HAP-1 (cell line): ENCODE data around the gene GUF1.

Source experiments
- DNase-seq, 2 experiments: peaks; one replicate each; pipeline ENCODE4 v3.0.0-alpha.2; 2016 to 2020; ENCODE audit warnings: low spot score in 2 of 2
- H3K27me3 ChIP-seq: fragments of 250-450 bp; sonication (Bioruptor Pico); 2 replicates; pipeline ENCODE4 v1.5.1; 2020; ENCODE audit warnings: low read depth, mild to moderate bottlenecking, moderate library complexity
- H3K36me3 ChIP-seq: fragments of 250-450 bp; sonication (Bioruptor Pico); replicated peaks from 2 replicates; pipeline ENCODE4 v1.5.1; 2020; ENCODE audit warnings: mild to moderate bottlenecking
- H3K4me1 ChIP-seq: fragments of 250-450 bp; sonication (Bioruptor Pico); 2 replicates; pipeline ENCODE4 v1.5.1; 2020; ENCODE audit warnings: mild to moderate bottlenecking
- H3K4me3 ChIP-seq: fragments of 250-450 bp; sonication (Bioruptor Pico); 2 replicates; pipeline ENCODE4 v1.5.1; 2020; ENCODE audit warnings: mild to moderate bottlenecking, moderate library complexity
- H3K9me3 ChIP-seq: fragments of 250-450 bp; sonication (Bioruptor Pico); 2 replicates; pipeline ENCODE4 v1.5.1; 2020; ENCODE audit warnings: mild to moderate bottlenecking, moderate library complexity
- in situ Hi-C: fragments of 300-500 bp; cut with MboI; formaldehyde crosslinking; loops from 3 replicates; pipeline ENCODE4 v1.14.3; 2020; ENCODE audit warnings: low sequenced_read_pairs, inconsistent platforms, mixed read lengths

The GUF1 gene

DNA sequence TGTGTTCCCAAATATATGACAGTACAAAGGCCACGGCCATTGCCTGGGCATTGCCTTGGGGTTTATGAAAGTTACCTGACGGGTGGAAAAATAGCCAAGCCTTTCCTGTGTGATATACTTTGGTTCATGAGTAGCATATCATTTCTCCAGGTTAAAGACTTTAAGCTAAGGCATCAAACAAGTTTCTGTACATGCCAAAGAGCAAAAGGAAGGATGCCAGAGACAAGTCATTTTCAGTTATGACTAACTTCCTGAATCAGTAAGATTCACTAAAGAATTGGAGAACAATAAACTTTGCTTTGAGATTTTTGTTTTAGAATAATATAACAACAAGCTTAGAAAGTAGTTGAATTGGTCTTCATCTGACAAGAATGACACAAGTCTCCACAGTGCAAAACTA is 9.7 kb upstream of the GUF1 start:
- Histone ChIP-seq H3K9me3 (no peaks in the 10 kb centered on the region), H3K4me1 (no peaks in the 10 kb centered on the region), H3K27me3 (peaks cover 8% of the 10 kb centered on the region), H3K4me3 (no peak overlapping the region), H3K36me3 (no peaks in the 10 kb centered on the region)
- no peak for DNase-seq
- in situ Hi-C loops, result no loop called here

DNA sequence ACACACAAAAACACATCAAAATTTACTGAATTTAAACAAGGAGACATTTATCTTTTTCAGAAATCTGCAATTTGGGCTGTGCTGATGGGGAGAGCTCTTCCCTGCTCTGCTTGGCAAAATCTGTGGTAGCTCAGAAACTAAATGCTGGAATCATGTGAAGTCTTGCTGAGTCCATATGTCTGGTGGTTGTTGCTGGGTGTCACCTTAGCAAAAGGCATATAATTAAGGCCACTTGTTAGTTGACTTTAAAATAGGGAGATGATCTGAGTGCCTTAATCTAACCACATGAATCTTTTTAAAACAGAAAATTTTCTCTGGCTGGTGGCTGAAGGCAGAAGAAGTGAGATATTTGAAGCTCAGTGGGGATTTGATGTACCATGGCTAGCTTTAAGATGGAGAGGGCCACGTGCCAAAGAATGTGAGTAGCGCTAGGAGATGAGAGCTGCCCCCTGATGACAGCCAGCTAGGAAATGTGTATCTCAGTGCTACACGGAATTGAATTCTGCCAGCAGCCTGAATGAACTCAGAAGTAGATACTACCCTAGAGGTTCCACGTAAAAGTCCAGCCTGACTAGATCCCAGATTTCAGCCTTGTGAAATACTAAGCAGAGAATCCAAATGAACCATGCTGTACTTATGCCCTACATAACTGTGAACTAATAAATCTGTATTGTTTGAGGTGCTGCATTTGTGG is 7.6 kb upstream of the GUF1 start:
- Histone ChIP-seq H3K4me3 (no peak overlapping the region), H3K4me1 (no peaks in the 10 kb centered on the region), H3K9me3 (no peaks in the 10 kb centered on the region), H3K36me3 (no peaks in the 10 kb centered on the region), H3K27me3 (peaks cover 8% of the 10 kb centered on the region)
- no peak for DNase-seq
- in situ Hi-C loops, result no loop called here

DNA sequence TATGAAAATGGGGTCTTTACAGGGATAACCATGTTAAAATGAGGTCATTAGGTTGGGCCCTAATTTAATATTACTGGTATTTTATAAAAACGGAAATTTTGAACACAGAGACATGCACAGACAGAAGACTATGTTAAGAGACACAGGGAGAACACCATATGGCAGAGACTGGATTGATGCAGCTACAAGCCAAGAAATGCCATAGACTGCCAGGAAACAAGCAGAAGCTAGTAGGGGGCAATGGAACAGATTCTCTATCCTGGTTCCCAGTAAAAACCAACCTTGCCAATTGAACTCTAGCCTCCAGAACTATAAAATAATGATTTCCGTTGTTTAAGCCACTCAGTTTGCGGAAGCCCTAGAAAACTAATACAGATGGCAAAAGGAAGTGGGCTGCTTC is 6.6 kb upstream of the GUF1 start:
- DNase-seq, result no peak
- no peaks in the 10 kb centered on the region for H3K9me3 ChIP-seq
- in situ Hi-C loops, result no loop called here
- no peaks in the 10 kb centered on the region for H3K4me1 ChIP-seq
- H3K36me3 ChIP-seq, result no peaks in the 10 kb centered on the region
- H3K4me3 ChIP-seq, result no peak overlapping the region
- peaks cover 8% of the 10 kb centered on the region for H3K27me3 ChIP-seq

DNA sequence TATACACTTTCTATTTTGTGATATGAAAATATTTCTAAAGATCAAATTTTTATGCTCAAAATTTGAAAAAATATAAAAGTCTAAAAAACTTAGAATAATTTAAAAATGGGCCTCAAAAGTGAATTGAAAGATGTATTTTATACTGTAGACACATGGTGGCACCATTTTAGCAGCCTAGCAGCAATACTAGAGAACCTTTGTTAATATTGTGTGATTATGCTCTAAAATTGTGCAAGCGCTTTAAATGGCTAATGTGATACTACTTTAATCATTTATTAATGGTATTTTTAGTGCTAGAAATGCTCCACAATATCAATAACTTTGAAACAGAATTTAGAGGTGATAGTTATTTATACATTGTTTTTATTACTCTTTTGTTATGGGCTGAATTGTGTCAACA is 3.7 kb upstream of the GUF1 start:
- in situ Hi-C loops, result no loop called here
- DNase-seq, result no peak
- H3K9me3 ChIP-seq, result no peaks in the 10 kb centered on the region

DNA sequence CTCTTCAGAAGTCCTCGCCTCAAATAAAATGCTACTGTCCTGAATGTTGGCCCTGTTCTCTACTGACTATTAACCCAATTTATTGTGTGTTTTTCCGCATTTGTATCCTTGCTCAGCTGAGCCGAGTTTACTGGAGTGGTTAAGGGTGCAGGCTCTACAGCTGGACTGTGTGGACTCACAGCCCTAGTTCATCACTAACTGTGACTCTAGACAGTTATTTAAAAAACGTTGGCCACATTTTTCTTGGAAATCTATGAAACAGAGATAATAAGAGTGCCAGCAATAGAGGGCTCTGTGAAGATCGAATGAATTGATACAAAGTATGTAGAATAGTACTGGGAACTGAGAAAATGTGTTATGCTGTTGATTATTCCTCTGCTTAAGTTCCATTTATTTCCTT is 2.9 kb upstream of the GUF1 start:
- DNase-seq, result no peak
- Histone ChIP-seq H3K4me3 (no peak overlapping the region), H3K27me3 (peaks cover 8% of the 10 kb centered on the region), H3K36me3 (no peaks in the 10 kb centered on the region), H3K4me1 (peaks cover 9% of the 10 kb centered on the region), H3K9me3 (no peaks in the 10 kb centered on the region)
- in situ Hi-C loops, result no loop called here

More for the DNA sequence above, 3.7 kb upstream of the GUF1 start:
- Histone ChIP-seq H3K4me3 (no peak overlapping the region), H3K27me3 (peaks cover 8% of the 10 kb centered on the region), H3K36me3 (no peaks in the 10 kb centered on the region), H3K4me1 (no peaks in the 10 kb centered on the region; the same call in 1 of the 2 replicates)

DNA sequence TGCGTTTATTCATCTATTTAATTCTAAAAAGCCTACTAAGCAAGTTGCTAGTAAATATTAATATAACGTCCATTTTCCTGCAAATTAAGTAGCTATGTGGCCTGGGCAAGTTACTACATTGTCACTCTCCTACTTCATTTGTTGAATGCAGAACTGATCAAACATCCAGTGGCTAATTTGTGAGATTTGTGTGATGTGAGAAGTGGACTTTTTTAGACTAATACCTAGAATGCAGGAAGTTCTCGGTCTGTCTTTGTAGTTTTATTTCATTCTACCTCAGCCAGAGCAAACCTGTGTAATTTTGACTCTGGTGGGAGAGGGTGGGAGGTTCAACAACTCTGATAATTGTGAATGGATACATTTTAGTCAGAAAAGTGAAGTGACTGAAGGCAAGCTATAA is 840 bp downstream of the GUF1 start:
- DNase-seq, result no peak
- in situ Hi-C loops, result no loop called here
- peak overlapping the region; percentile 74 for H3K4me3 ChIP-seq

DNA sequence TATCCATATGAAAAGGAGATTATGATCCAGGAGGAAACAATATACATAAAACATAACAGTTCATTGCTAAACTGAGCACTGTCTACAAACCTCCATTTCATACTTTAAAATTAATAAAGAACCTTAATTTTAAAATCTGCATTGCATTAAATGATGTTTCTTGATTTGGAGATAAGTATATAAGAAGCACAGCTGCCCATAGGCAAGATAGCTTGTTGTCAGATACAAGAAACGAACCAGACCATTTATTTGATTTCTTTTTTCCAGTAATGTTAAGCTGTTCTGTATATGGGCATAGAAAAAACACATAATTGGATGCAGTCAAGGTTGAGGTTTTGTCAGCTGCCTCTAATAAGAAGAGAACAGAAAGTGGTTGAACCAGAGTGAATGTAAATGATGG is 6.4 kb downstream of the GUF1 start:
- DNase-seq, result no peak
- H3K4me3 ChIP-seq, result no peak overlapping the region
- H3K4me1 ChIP-seq, result peaks cover 12% of the 10 kb centered on the region
- H3K9me3 ChIP-seq, result no peaks in the 10 kb centered on the region
- in situ Hi-C loops, result no loop called here
- peaks cover 70% of the 10 kb centered on the region for H3K36me3 ChIP-seq
- H3K27me3 ChIP-seq, result no peaks in the 10 kb centered on the region

More for the DNA sequence above, 840 bp downstream of the GUF1 start:
- peaks cover 32% of the 10 kb centered on the region for H3K36me3 ChIP-seq
- no peaks in the 10 kb centered on the region for H3K9me3 ChIP-seq
- peaks cover 14% of the 10 kb centered on the region for H3K4me1 ChIP-seq
- no peaks in the 10 kb centered on the region for H3K27me3 ChIP-seq

DNA sequence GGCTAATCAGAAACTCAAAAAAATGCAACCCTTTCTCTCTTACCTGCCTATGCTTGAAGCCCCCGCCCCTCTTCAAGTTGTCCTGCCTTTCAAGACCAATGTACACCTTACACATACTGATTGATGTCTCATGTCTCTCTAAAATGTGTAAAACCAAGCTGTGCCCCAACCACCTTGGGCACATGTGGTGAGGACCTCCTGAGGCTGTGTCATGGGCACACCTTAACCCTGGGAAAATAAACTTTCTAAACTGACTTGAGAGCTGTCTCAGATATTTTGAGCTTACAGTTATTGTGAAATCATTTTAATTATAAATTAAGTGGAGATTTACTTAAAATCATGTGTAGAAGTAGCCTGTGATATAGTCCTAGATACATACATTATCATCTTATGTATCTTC is 22.2 kb downstream of the GUF1 start:
- H3K36me3 ChIP-seq, result peaks cover 78% of the 10 kb centered on the region
- no peaks in the 10 kb centered on the region for H3K27me3 ChIP-seq
- in situ Hi-C loops, result no loop called here
- H3K4me3 ChIP-seq, result no peak overlapping the region
- H3K9me3 ChIP-seq, result no peaks in the 10 kb centered on the region
- H3K4me1 ChIP-seq, result no peaks in the 10 kb centered on the region
- no peak for DNase-seq

DNA sequence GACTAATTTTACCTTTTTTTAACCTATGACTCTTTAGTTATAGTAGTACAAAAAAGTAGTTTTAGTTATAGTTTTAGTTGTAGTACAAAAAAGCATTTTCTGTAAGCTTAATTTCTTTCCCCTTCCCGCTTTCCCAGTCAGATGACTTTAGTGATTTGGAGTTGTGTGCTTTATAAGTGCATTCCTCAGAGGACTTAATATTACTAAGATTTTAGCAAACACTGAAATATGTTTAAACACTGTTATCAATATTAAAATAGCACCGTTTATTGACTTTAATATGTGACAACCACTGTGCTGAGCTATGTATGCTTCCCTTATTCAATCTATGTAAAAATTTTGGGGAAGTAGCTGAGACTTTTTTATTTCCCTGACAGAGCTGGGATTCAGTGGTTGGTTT is 22.8 kb downstream of the GUF1 start:
- H3K9me3 ChIP-seq, result no peaks in the 10 kb centered on the region
- H3K4me3 ChIP-seq, result no peak overlapping the region
- no peaks in the 10 kb centered on the region for H3K27me3 ChIP-seq
- DNase-seq, result no peak
- H3K36me3 ChIP-seq, result peaks cover 72% of the 10 kb centered on the region
- in situ Hi-C loops, result no loop called here
- no peaks in the 10 kb centered on the region for H3K4me1 ChIP-seq

DNA sequence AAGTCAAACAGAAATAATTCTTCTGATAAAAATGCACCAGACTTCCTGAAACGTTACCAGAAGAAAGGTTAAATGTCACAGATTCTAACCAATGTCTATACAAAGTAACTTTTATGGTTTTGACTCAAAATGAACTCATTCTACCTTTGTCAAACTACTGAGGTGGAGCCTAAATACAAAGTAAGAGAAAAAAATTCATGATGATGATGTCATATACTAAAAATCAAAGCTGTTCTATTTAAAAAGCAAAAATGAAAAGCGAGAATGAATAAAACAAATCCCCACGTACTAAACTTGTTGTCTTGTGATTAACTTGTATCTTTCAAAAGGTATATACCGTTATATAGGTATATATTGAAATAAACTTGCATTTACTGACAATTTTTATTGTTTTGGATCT is 26.5 kb downstream of the GUF1 start:
- no peaks in the 10 kb centered on the region for H3K27me3 ChIP-seq
- no peak for DNase-seq
- peaks cover 41% of the 10 kb centered on the region for H3K36me3 ChIP-seq
- no peak overlapping the region for H3K4me3 ChIP-seq
- in situ Hi-C loops, result no loop called here
- no peaks in the 10 kb centered on the region for H3K4me1 ChIP-seq
- H3K9me3 ChIP-seq, result no peaks in the 10 kb centered on the region

DNA sequence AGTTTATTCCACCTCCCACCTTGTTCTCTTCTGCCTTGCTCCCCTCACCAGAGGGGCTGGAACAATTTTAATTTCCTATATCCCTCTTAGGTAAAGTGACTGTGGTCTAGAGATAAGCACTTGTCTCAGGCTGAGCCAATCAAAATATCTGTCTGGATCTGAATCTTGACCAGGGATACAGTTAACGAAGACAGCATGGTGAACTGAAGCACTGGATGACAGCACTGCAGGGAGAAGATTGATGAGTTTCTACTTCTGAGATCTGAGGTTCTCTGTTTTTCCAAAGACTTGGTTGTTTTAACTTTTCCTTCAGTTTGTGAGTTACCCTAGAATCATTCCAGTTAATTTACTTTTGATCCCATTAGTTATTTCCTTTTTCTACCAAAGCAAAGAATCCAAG is 34.9 kb downstream of the GUF1 start:
- DNase-seq, result no peak
- Histone ChIP-seq H3K27me3 (no peaks in the 10 kb centered on the region), H3K4me1 (peaks cover 5% of the 10 kb centered on the region), H3K9me3 (no peaks in the 10 kb centered on the region), H3K4me3 (no peak overlapping the region), H3K36me3 (peaks cover 5% of the 10 kb centered on the region; the same call in 1 of the 2 replicates)
- in situ Hi-C loops, result no loop called here

DNA sequence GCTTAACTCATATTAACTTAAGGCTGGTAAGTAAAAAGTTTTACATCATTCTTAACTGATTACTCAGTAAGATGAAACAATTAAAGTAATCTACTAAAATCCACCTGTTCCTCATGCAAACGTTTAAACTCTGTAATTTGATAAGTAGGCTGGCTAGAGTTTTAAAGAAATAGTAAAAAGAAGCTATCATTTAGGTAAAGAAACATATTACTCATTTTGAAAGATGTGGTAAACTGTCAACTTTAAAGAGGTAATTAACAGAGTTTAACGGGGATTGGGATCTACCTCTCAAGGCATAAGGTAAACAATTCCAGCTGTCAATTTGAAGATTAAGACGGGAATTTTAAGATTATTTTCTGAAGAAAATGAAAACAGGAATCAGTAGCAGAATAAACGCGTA is 38.4 kb downstream of the GUF1 start:
- Histone ChIP-seq H3K4me3 (no peak overlapping the region), H3K9me3 (no peaks in the 10 kb centered on the region), H3K27me3 (no peaks in the 10 kb centered on the region), H3K36me3 (no peaks in the 10 kb centered on the region), H3K4me1 (peaks cover 7% of the 10 kb centered on the region)
- in situ Hi-C loops, result no loop called here
- DNase-seq, result no peak

DNA sequence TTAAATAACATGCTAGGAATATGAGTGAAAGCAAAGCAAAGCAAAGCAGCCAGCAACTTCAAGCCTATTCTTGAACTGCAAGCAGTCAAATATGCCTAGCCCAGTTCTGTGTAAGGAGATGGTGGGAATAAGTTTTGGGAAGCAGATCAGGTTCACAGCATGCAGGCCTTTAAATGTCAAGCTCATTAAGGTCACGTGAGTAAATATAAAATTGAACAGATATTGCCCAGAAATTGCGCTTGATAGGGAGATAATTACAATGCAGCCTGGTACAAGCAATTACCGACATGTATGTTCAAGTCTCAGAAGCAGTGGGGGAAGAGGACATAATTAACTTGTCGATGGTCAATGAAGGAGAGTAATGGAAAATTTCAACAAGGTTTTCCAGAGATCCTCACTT is 42.2 kb downstream of the GUF1 start:
- no peak for DNase-seq
- Histone ChIP-seq H3K27me3 (no peaks in the 10 kb centered on the region), H3K36me3 (no peaks in the 10 kb centered on the region), H3K9me3 (no peaks in the 10 kb centered on the region), H3K4me1 (peaks cover 3% of the 10 kb centered on the region), H3K4me3 (no peak overlapping the region)
- in situ Hi-C loops, result no loop called here

DNA sequence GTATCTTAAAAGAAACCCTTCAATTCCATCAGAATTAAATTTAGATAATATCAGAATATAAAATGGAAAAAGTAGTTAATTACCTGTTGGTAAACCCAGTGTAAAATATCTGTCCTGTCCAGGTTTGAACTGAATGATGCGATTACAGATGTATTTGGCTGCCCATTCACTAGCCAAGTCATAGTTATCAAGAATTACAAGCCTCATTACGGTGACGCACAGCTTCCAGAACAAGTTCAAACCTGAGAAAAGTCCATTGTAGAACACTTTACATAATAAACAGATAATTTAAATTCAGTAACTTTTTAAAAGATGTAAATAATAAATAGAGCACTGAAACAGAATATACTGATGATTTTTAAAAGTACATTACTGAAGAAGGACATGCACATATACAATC is 43.8 kb downstream of the GUF1 start:
- H3K27me3 ChIP-seq, result no peaks in the 10 kb centered on the region
- in situ Hi-C loops, result no loop called here
- no peak for DNase-seq
- H3K36me3 ChIP-seq, result no peaks in the 10 kb centered on the region
- H3K4me3 ChIP-seq, result no peak overlapping the region
- peaks cover 7% of the 10 kb centered on the region for H3K4me1 ChIP-seq
- H3K9me3 ChIP-seq, result no peaks in the 10 kb centered on the region

DNA sequence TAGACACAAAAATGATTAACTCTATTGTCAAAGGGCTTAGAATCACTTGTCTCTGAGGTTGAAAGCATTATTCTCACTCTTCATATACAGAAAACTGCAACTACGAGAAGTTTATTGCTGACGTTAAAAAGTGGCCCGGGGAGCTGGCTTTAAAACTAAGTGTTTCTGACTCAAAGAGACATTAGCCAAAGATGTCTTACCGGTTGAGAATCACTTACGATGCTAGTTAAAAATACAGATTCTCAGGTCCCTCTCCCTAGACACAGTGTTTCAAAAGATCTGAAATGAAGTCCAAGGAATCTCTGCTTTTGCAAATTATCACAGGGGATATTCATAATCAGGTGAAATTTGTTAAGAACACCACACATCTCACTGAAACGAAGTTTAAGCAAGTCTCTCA is 46.9 kb downstream of the GUF1 start:
- in situ Hi-C loops, result no loop called here
- 0 out of 2 replicates have a peak, but pooled peaks cover 4% of the 10 kb centered on the region for H3K27me3 ChIP-seq
- H3K9me3 ChIP-seq, result no peaks in the 10 kb centered on the region
- no peak for DNase-seq
- H3K4me3 ChIP-seq, result peak overlapping the region; percentile 64
- H3K4me1 ChIP-seq, result peaks cover 6% of the 10 kb centered on the region
- H3K36me3 ChIP-seq, result no peaks in the 10 kb centered on the region
